HepG2 (cell line): ENCODE measurements around the gene SRSF1. TPM values are rescaled to one million over a fixed set of nuclear protein-coding genes. Genes with fewer than 3 reads are reported as not detected.

ENCODE experiments used
- BRD4 ChIP-seq: sonication (generic); formaldehyde crosslinking; IDR thresholded peaks from 2 replicates; pipeline ENCODE4 v1.4.0; 2020; ENCODE audit warnings: missing genetic modification reagents
- ELF3 ChIP-seq: IDR thresholded peaks from 2 replicates; pipeline ENCODE4 v1.6.1; 2016; ENCODE audit warnings: missing genetic modification reagents, missing compliant biosample characterization
- PCBP1 ChIP-seq: fragments of 200-400 bp; formaldehyde crosslinking; IDR thresholded peaks from 2 replicates; pipeline ENCODE4 v1.6.1; 2017; ENCODE audit warnings: mild to moderate bottlenecking, low read depth, low read length, borderline replicate concordance
- TRIM24 ChIP-seq: sonication (generic); formaldehyde crosslinking; IDR thresholded peaks from 2 replicates; pipeline ENCODE4 v1.8.0; 2022; ENCODE audit warnings: mild to moderate bottlenecking, missing genetic modification reagents
- U2AF2 ChIP-seq: fragments of 200-400 bp; formaldehyde crosslinking; IDR thresholded peaks from 2 replicates; pipeline ENCODE4 v1.6.1; 2017; ENCODE audit warnings: low read depth, mild to moderate bottlenecking, low read length
- ZBED4 ChIP-seq: sonication (generic); formaldehyde crosslinking; IDR thresholded peaks from 2 replicates; pipeline ENCODE4 v1.4.0; 2020; ENCODE audit warnings: missing genetic modification reagents, borderline replicate concordance
- ZBTB20 ChIP-seq: sonication (generic); formaldehyde crosslinking; IDR thresholded peaks from 2 replicates; pipeline ENCODE4 v1.8.1; 2023; ENCODE audit warnings: missing genetic modification reagents, low read depth, mild to moderate bottlenecking, borderline replicate concordance
- ZFAT ChIP-seq: sonication (generic); formaldehyde crosslinking; conservative IDR thresholded peaks from 2 replicates; pipeline ENCODE4 v1.8.1; 2023; ENCODE audit warnings: missing genetic modification reagents, inconsistent platforms
- ZNF138 ChIP-seq: sonication (generic); formaldehyde crosslinking; IDR thresholded peaks from 2 replicates; pipeline ENCODE4 v1.5.0; 2020; ENCODE audit warnings: mild to moderate bottlenecking, low read depth, missing genetic modification reagents
- ZNF44 ChIP-seq: sonication (generic); formaldehyde crosslinking; IDR thresholded peaks from 2 replicates; pipeline ENCODE4 v1.5.1; 2020; ENCODE audit warnings: mild to moderate bottlenecking, missing genetic modification reagents
- ZNF768 ChIP-seq: sonication (generic); formaldehyde crosslinking; IDR thresholded peaks from 2 replicates; pipeline ENCODE4 v1.4.0; 2020; ENCODE audit warnings: missing genetic modification reagents
- ZNF772 ChIP-seq: sonication (generic); formaldehyde crosslinking; IDR thresholded peaks from 2 replicates; pipeline ENCODE4 v1.5.0; 2020; ENCODE audit warnings: mild to moderate bottlenecking, missing genetic modification reagents
- ZNF839 ChIP-seq: sonication (generic); formaldehyde crosslinking; IDR thresholded peaks from 2 replicates; pipeline ENCODE4 v1.4.0; 2020; ENCODE audit warnings: missing genetic modification reagents, mild to moderate bottlenecking, borderline replicate concordance
- polyA plus RNA-seq, 8 experiments: library from polyadenylated mRNA; depleted of rRNA in 3 of 8; stranded (reverse) in 7 of 8; unstranded in 1 of 8; fragments of >200 nt; fragmentation: Illumina TruSeq in 4 of 8; extraction: Trizol in 4 of 8; gene quantifications; 2 replicates each; pipeline versions ENCODE4 v1.2.1 to v1.2.3, GENCODE V29; 2011 to 2016; ENCODE audit warnings: low read depth in 4 of 8, missing spikeins in 1 of 8, mixed read lengths in 1 of 8; ENCODE audit not compliant: insufficient read depth in 1 of 8
- total RNA-seq, 5 experiments: library from RNA; depleted of rRNA; stranded (reverse); fragments of >200 nt; fragmentation: Illumina TruSeq; extraction: Trizol; gene quantifications; 2 replicates each; pipeline ENCODE4 v1.2.3, GENCODE V29; 2016; ENCODE audit warnings: low read depth in 1 of 5
- TF ChIP-seq, protein P1 (sequence below): sonication (generic); formaldehyde crosslinking; IDR thresholded peaks from 2 replicates; pipeline ENCODE4 v1.4.0; 2020; ENCODE audit warnings: mild to moderate bottlenecking, low read depth, missing genetic modification reagents
- TF ChIP-seq, protein P2 (sequence below): sonication (generic); formaldehyde crosslinking; IDR thresholded peaks from 2 replicates; pipeline ENCODE4 v1.5.1; 2020; ENCODE audit warnings: missing genetic modification reagents, mild to moderate bottlenecking, borderline replicate concordance
- TF ChIP-seq, protein P3 (sequence below), 2 experiments: fragments of 450-650 bp in 1 of 2; sonication (generic) in 1 of 2; formaldehyde crosslinking; IDR thresholded peaks; 2 replicates each; pipeline versions ENCODE4 v1.5.0 to v1.8.0; 2020 to 2022; ENCODE audit warnings: mild to moderate bottlenecking in 1 of 2, missing genetic modification reagents in 1 of 2

Gene SRSF1
- total and polyA plus RNA-seq, 2 of the 13 experiments (the other 11 are each of a cell fraction or from before 2014, with no cell fraction given), result 142 to 445 TPM

DNA sequence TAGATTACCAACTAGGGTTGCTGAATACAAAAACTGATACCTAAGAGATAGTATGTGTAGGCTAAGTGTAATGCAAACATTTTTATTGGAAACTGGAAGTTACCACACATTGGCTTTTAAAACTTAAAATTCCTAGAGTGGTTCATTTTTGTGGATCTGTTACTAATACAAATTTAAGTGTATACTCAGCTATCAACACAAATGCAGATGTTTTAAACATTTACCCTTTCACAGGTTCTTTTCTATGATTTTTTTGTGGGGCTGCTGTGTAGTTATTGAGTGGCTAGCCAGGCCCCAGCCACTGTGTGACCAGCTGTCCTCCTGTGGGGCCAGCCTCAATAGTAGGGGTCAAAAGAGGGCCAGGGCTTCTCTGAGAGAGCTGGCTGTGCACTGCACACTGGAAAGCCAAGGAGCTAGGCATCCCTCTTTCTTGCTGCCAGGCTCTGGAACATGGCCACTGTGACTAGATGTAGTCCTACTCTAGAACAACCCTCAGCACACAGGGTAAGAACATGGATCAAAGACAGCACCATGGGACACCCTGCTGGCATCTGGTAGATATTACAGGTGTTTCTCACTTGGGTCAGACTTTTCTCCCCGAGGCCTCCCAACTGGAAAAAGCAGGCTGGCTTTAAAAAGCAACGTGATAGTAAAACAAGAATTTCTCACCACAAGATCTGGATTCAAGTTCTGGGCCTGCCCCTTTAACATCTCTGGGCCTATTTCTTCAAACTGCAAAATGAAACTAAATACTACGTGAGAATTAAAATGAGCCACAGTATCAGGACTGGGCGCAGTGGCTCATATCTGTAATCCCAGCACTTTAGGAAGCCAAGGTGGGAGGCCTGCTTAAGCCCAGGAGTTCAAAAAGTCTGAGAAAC lies 11.7 kb downstream of the SRSF1 start (continued):
- TF ChIP-seq ZNF138 (CRISPR knock-in tag) (no peak), U2AF2 (no peak), ZBTB20 (no peak), ZNF839 (no peak), TRIM24 (CRISPR knock-in tag) (no peak), ZBED4 (CRISPR knock-in tag) (peak; percentile 36; the same call in 1 of the 2 replicates), ZNF768 (CRISPR knock-in tag) (no peak), ZNF44 (no peak), ZFAT (no peak), ELF3 (CRISPR knock-in tag) (peak; percentile 27; the same call in 1 of the 2 replicates), BRD4 (CRISPR knock-in tag) (no peak), ZNF772 (0 out of 2 replicates have a peak, but pooled peaks have one; percentile 29), PCBP1 (no peak)
- TF ChIP-seq, protein P1, sequence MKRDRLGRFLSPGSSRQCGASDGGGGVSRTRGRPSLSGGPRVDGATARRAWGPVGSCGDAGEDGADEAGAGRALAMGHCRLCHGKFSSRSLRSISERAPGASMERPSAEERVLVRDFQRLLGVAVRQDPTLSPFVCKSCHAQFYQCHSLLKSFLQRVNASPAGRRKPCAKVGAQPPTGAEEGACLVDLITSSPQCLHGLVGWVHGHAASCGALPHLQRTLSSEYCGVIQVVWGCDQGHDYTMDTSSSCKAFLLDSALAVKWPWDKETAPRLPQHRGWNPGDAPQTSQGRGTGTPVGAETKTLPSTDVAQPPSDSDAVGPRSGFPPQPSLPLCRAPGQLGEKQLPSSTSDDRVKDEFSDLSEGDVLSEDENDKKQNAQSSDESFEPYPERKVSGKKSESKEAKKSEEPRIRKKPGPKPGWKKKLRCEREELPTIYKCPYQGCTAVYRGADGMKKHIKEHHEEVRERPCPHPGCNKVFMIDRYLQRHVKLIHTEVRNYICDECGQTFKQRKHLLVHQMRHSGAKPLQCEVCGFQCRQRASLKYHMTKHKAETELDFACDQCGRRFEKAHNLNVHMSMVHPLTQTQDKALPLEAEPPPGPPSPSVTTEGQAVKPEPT (CRISPR knock-in tag), result 0 out of 2 replicates have a peak, but pooled peaks have one; percentile 40
- TF ChIP-seq, protein P2, sequence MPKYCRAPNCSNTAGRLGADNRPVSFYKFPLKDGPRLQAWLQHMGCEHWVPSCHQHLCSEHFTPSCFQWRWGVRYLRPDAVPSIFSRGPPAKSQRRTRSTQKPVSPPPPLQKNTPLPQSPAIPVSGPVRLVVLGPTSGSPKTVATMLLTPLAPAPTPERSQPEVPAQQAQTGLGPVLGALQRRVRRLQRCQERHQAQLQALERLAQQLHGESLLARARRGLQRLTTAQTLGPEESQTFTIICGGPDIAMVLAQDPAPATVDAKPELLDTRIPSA (CRISPR knock-in tag), result no peak
- TF ChIP-seq, protein P3, sequence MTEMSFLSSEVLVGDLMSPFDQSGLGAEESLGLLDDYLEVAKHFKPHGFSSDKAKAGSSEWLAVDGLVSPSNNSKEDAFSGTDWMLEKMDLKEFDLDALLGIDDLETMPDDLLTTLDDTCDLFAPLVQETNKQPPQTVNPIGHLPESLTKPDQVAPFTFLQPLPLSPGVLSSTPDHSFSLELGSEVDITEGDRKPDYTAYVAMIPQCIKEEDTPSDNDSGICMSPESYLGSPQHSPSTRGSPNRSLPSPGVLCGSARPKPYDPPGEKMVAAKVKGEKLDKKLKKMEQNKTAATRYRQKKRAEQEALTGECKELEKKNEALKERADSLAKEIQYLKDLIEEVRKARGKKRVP (CRISPR knock-in tag; IDR thresholded peaks at IDR 0.05), result no peak
